ENCODE results near the gene PAXX.

The PAXX gene

DNA sequence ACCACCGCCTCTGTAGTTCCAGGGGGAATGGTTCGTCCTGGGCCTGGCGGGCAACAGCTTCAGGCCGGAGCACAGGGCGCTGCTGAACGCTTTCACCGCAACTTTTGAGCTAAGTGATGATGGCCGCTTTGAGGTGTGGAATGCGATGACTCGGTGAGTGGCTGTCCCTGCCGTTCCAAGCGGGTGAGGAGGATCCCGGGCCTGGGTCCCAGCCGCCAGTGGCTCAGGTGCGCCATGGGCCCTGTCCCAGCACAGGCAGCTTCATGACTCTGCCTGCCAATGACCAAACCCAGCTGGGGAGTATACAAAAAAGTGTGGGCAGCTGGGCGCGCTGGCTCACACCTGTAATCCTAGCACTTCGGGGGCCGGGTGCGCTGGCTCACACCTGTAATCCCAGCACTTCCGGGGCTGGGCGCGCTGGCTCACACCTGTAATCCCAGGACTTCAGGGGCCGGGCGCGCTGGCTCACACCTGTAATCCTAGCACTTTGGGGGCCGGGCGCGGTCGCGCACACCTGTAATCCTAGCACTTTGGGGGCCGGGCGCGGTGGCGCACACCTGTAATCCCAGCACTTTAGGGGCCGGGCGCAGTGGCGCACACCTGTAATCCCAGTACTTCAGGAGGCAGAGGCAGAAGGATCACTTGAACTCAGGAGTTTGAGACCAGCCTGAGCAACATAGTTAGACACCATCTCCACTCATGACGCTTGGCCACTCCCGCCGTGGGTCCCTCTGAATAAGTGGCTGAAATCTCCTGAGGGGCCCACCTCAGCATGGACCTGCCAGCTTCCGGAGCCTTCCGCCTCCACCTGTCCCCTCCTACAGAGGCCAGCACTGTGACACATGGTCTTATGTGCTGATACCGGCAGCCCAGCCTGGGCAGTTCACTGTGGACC lies 39.1 kb upstream of the PAXX start:
- DNase-seq (ENCODE audit: insufficient read length, low spot score) (no peak), FAIRE-seq (no peak)
- TF ChIP-seq TAF1 (IDR thresholded peaks at IDR 0.05; ENCODE audit: low read depth, low read length) (no peak), PAX5 (IDR thresholded peaks at IDR 0.05; ENCODE audit: insufficient read depth, low read length, severe bottlenecking) (no peak), POLR2AphosphoS5 (IDR thresholded peaks at IDR 0.05; ENCODE audit: low read depth, low read length) (no peak), SPI1 (IDR thresholded peaks at IDR 0.05; ENCODE audit: low read depth, low read length) (no peak), POLR2A (IDR thresholded peaks at IDR 0.05; ENCODE audit: low read depth, low read length) (no peak), POU2F2 (IDR thresholded peaks at IDR 0.05; ENCODE audit: low read depth, low read length) (no peak)

DNA sequence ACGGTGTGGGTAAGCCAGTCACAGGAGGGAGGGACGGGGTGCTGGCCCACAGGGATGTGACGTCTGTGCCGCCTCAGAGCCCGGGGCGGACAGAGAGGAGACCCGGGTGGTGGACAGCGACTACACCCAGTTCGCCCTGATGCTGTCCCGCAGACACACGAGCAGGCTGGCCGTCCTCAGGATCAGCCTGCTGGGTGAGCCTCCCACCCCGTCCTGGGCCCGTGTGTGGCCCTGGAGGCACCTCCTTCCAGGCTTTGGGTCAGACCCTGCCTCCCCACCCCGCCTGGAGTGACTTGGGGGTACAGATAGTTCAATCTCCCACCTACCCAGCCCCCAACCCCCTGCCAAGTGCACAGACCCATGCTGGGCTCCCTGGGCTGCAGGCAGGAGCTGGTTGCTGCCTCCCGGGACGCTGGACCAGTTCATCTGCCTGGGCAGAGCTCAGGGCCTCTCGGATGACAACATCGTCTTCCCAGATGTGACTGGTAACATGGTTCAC lies 38.4 kb upstream of the PAXX start:
- DNase-seq (ENCODE audit: insufficient read length, low spot score) (no peak), FAIRE-seq (no peak)
- TF ChIP-seq POLR2AphosphoS5 (IDR thresholded peaks at IDR 0.05; ENCODE audit: low read depth, low read length) (no peak), PAX5 (IDR thresholded peaks at IDR 0.05; ENCODE audit: insufficient read depth, low read length, severe bottlenecking) (no peak), POLR2A (IDR thresholded peaks at IDR 0.05; ENCODE audit: low read depth, low read length) (no peak), SPI1 (IDR thresholded peaks at IDR 0.05; ENCODE audit: low read depth, low read length) (no peak), POU2F2 (IDR thresholded peaks at IDR 0.05; ENCODE audit: low read depth, low read length) (no peak), TAF1 (IDR thresholded peaks at IDR 0.05; ENCODE audit: low read depth, low read length) (no peak)

DNA sequence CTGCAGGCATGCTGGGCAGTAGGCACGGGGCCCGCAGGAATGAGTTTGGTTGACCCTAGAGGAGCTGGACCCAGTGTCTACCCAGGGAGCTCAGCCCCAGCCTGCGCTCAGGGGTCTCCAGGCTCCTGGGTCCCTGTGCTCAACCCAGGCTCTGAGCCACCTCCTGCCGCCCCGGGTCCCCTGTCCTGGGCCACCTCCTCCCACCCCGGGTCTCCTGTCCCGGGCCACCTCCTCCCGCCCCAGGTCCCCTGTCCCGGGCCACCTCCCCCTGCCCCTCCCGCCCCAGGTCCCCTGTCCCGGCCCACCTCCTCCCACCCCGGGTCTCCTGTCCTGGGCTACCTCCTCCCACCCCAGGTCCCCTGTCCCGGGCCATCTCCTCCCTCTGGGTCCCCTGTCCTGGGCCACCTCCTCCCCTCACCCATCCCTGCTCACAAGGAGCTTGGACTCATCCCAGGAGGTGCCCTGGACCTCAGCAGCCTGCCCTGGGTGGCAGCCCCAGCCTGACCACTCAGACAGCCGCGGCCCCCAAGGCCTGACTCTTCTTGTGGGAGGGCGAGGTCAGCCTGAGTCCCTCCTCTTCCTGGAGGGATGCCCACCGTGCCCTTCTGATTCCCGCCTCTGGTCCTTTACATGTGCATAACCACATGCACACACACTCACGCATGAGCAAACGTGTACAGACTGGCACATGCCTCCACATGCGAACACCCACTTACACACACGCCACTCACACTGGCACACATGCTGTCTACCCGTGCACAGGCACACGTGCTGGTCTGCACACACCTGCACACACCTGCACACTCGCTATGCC lies 37.7 kb upstream of the PAXX start:
- no peak for DNase-seq (ENCODE audit: insufficient read length, low spot score)
- TF ChIP-seq SPI1 (IDR thresholded peaks at IDR 0.05; ENCODE audit: low read depth, low read length) (no peak), PAX5 (IDR thresholded peaks at IDR 0.05; ENCODE audit: insufficient read depth, low read length, severe bottlenecking) (no peak), TAF1 (IDR thresholded peaks at IDR 0.05; ENCODE audit: low read depth, low read length) (no peak), POLR2A (IDR thresholded peaks at IDR 0.05; ENCODE audit: low read depth, low read length) (no peak), POU2F2 (IDR thresholded peaks at IDR 0.05; ENCODE audit: low read depth, low read length) (no peak), POLR2AphosphoS5 (IDR thresholded peaks at IDR 0.05; ENCODE audit: low read depth, low read length) (no peak)
- no peak for FAIRE-seq

DNA sequence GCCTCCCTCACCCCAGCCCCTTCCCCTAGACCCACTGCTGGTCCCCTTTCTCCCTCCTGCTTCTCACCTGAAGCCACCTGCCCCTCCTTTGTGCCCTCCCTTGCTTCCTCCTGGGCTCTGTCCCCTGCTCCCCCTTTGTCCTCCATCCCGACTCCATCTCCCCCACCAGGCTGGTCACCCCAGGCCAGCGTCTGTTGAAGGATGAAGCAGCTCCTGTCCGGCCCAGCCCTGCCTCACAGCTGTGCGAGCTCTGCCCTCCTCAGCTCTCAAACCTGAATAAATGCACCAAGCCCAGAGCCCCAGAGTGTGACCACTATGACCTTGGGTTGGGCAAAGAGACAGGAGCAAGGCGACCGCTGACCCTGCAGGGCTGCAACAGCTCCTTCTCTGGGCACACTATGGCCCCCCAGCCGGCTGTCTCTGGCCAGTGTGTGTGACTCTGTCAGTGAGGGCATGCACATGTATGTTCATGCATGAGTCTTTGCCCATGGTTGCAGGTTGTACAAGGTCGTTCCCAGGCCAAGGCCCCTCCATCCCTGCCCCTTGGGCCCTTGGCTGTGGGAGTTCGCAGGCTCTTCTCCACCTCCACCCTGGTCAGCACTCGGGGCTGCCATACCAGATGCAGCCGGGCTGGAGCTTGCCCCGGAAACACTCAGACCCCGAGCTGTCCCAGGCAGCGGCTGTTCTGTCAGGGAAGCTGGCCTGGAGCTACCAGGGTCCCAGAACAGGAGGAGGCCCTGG lies 36.9 kb upstream of the PAXX start:
- DNase-seq (ENCODE audit: insufficient read length, low spot score) (no peak), FAIRE-seq (no peak)
- TF ChIP-seq POU2F2 (IDR thresholded peaks at IDR 0.05; ENCODE audit: low read depth, low read length) (no peak), SPI1 (IDR thresholded peaks at IDR 0.05; ENCODE audit: low read depth, low read length) (no peak), TAF1 (IDR thresholded peaks at IDR 0.05; ENCODE audit: low read depth, low read length) (no peak), PAX5 (IDR thresholded peaks at IDR 0.05; ENCODE audit: insufficient read depth, low read length, severe bottlenecking) (no peak), POLR2A (IDR thresholded peaks at IDR 0.05; ENCODE audit: low read depth, low read length) (no peak), POLR2AphosphoS5 (IDR thresholded peaks at IDR 0.05; ENCODE audit: low read depth, low read length) (no peak)

DNA sequence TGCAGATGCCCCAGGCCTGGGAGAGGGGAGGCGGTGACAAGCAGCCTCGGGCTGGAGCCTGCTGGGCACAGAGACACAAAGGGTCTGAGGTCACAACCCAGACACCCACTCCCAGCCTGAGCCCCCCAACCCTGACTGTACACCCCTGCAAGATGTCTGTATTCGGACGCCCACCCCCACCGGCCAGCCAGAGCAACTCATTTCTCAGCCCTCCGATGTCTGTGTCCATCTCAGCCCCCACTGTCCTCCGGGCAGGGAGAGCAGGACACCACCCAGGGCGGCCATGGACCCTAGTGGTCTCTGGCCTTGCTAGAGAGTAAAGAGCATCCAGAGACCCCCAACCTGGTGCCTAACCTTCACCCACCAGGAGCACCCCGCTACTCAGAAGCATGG lies 36.3 kb upstream of the PAXX start:
- TF ChIP-seq TAF1 (IDR thresholded peaks at IDR 0.05; ENCODE audit: low read depth, low read length) (no peak), PAX5 (IDR thresholded peaks at IDR 0.05; ENCODE audit: insufficient read depth, low read length, severe bottlenecking) (no peak), POU2F2 (IDR thresholded peaks at IDR 0.05; ENCODE audit: low read depth, low read length) (no peak), POLR2A (IDR thresholded peaks at IDR 0.05; ENCODE audit: low read depth, low read length) (no peak), SPI1 (IDR thresholded peaks at IDR 0.05; ENCODE audit: low read depth, low read length) (no peak), POLR2AphosphoS5 (IDR thresholded peaks at IDR 0.05; ENCODE audit: low read depth, low read length) (no peak)
- DNase-seq (ENCODE audit: insufficient read length, low spot score) (no peak), FAIRE-seq (no peak)

DNA sequence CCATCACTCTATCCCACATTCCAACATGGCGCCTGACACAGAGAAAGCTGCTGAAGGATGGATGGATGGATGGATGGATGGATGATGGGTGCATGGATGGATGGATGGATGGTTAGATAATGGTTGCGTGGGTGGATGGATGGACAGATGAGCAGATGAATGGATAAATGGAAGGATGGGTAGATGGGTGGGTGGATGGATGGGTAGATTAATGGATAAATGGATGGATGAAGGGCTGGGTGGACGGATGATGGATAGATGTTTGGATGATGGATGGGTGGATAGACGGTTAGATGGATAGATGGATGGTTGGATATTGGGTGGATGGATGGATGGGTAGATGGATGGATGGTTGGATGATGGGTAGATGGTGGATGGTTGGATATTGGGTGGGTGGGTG lies 35.6 kb upstream of the PAXX start:
- FAIRE-seq: no peak
- TF ChIP-seq POLR2AphosphoS5 (IDR thresholded peaks at IDR 0.05; ENCODE audit: low read depth, low read length): no peak
- no peak for TF ChIP-seq SPI1 (IDR thresholded peaks at IDR 0.05; ENCODE audit: low read depth, low read length)
- TF ChIP-seq PAX5 (IDR thresholded peaks at IDR 0.05; ENCODE audit: insufficient read depth, low read length, severe bottlenecking): no peak
- TF ChIP-seq TAF1 (IDR thresholded peaks at IDR 0.05; ENCODE audit: low read depth, low read length): no peak
- TF ChIP-seq POU2F2 (IDR thresholded peaks at IDR 0.05; ENCODE audit: low read depth, low read length): no peak
- no peak for TF ChIP-seq POLR2A (IDR thresholded peaks at IDR 0.05; ENCODE audit: low read depth, low read length)

DNA sequence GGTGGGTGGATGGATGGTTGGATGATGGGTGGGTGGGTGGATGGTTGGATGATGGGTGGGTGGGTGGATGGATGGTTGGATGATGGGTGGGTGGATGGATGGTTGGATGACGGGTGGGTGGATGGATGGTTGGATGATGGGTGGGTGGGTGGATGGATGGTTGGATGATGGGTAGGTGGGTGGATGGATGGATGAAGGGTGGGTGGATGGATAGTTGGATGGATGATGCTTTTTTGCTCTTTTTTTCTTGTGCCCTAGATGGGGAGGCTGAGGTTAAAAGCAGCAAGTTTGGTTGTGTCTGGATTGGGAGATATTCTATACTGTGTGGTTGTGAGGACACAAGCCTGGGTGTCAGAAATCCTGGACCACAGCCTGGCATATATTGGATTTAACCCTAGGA lies 34.8 kb upstream of the PAXX start:
- TF ChIP-seq POLR2AphosphoS5 (IDR thresholded peaks at IDR 0.05; ENCODE audit: low read depth, low read length) (no peak), POU2F2 (IDR thresholded peaks at IDR 0.05; ENCODE audit: low read depth, low read length) (no peak), POLR2A (IDR thresholded peaks at IDR 0.05; ENCODE audit: low read depth, low read length) (no peak), PAX5 (IDR thresholded peaks at IDR 0.05; ENCODE audit: insufficient read depth, low read length, severe bottlenecking) (no peak), SPI1 (IDR thresholded peaks at IDR 0.05; ENCODE audit: low read depth, low read length) (no peak), TAF1 (IDR thresholded peaks at IDR 0.05; ENCODE audit: low read depth, low read length) (no peak)
- FAIRE-seq (no peak), DNase-seq (ENCODE audit: insufficient read length, low spot score) (no peak)

More for the DNA sequence above, 35.6 kb upstream of the PAXX start:
- DNase-seq (ENCODE audit: insufficient read length, low spot score): no peak

DNA sequence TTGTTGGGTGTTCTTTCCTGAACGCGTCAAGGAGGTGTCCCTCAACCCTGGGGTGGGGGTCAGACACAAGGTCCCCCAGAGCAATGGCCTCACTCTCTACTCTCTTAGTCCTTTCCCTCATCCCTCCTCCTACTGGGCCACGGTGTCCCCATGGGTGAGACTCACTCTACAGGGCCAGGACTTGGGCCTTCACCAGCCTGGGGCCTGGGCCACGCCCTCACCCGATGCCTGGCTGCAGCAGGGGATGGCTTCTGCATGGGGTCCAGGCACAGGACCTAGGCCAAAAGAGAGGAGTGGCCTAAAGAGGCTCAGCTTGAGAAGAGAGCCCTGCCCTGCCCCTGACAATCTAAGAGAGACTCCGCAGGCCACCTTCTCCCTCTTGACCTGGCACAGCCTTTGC lies 34.3 kb upstream of the PAXX start:
- TF ChIP-seq POLR2A (IDR thresholded peaks at IDR 0.05; ENCODE audit: low read depth, low read length) (no peak), SPI1 (IDR thresholded peaks at IDR 0.05; ENCODE audit: low read depth, low read length) (no peak), PAX5 (IDR thresholded peaks at IDR 0.05; ENCODE audit: insufficient read depth, low read length, severe bottlenecking) (no peak), POU2F2 (IDR thresholded peaks at IDR 0.05; ENCODE audit: low read depth, low read length) (no peak), TAF1 (IDR thresholded peaks at IDR 0.05; ENCODE audit: low read depth, low read length) (no peak), POLR2AphosphoS5 (IDR thresholded peaks at IDR 0.05; ENCODE audit: low read depth, low read length) (no peak)
- FAIRE-seq (no peak), DNase-seq (ENCODE audit: insufficient read length, low spot score) (no peak)

All from GM12891 (cell line).